ENCODE results near the gene NR3C1. TPM values are rescaled to one million over a fixed set of nuclear protein-coding genes. Genes with fewer than 3 reads are reported as not detected.
A peak's percentile ranks its signal among the peaks of the same experiment; 100 is the strongest.

The NR3C1 gene
- total and polyA plus RNA-seq, 2 of the 4 experiments (the other 2 are of a cell fraction): 13.7 to 77.4 TPM

- no peak overlapping the region for H3K4ac ChIP-seq (ENCODE audit: low read depth, low read length)
- H2BK5ac ChIP-seq (ENCODE audit: low read depth, low read length, poor library complexity, severe bottlenecking): no peak overlapping the region
- no peak overlapping the region for H4K91ac ChIP-seq (ENCODE audit: insufficient read depth, low read depth, low read length)
- no TSS peak for BruUV-seq (replicated peaks)
- H3K27ac ChIP-seq (ENCODE audit: insufficient read depth, low read length): no peak overlapping the region
- no peaks in the 10 kb centered on the region for H3K9me1 ChIP-seq (ENCODE audit: insufficient read depth, low read length)
- dilution Hi-C loops (cut with HindIII; ENCODE audit: low sequenced_read_pairs, unreplicated experiment) (no loop called here), in situ Hi-C loops (cut with MboI; ENCODE audit: low sequenced_read_pairs) (no loop called here), intact Hi-C loops (cut with micrococcal nuclease) (no loop called here)
- H2AK5ac ChIP-seq (ENCODE audit: low read depth, low read length): no peak overlapping the region
- ATAC-seq (ENCODE audit: low read depth) (no peak), DNase-seq (no peak)
- no peak overlapping the region for H3K4me2 ChIP-seq (ENCODE audit: low read depth, low read length)
- no peak overlapping the region for H2BK20ac ChIP-seq (ENCODE audit: low read depth, low read length)
- no peaks in the 10 kb centered on the region for H3K36me3 ChIP-seq (ENCODE audit: control insufficient read depth, insufficient read depth, low read length)
- no peak for TF ChIP-seq RFX5 (IDR thresholded peaks at IDR 0.05; ENCODE audit: low read depth, low read length)
- TF ChIP-seq CTCF (conservative IDR thresholded peaks at IDR 0.05; ENCODE audit: low read depth, low read length): no peak
- no peak for TF ChIP-seq MAZ (IDR thresholded peaks at IDR 0.05; ENCODE audit: borderline replicate concordance, low read depth, low read length)
- no CpG with 5 or more reads among the region's 3 CpGs for WGBS, 2 experiments (ENCODE audit: extremely low coverage in 2 of 2, insufficient read length in 1 of 2)
- no peak overlapping the region for H4K5ac ChIP-seq (ENCODE audit: low read depth, low read length)
- H2AK9ac ChIP-seq (replicated peaks; ENCODE audit: low read depth, low read length, poor library complexity): no peak overlapping the region
- no peak overlapping the region for H3K23ac ChIP-seq (ENCODE audit: low read depth, low read length)
- POLR2A ChIA-PET (ENCODE audit: unreplicated experiment): interaction anchor here (0.6 kb wide), 1 partner anchor 234 kb away, joined by 3 read pairs; no protein-coding TSS in a partner anchor
- CTCF ChIA-PET: no interaction called here
- no peaks in the 10 kb centered on the region for H3K27me3 ChIP-seq (ENCODE audit: control insufficient read depth, insufficient read depth, low read length)
- no peak overlapping the region for H3K9ac ChIP-seq (ENCODE audit: low read depth, low read length)
- H3K14ac ChIP-seq (replicated peaks; ENCODE audit: low read depth, low read length): no peak overlapping the region
- H4K8ac ChIP-seq (ENCODE audit: low read depth in 2 of 2, low read length in 2 of 2): no peak overlapping the region
- no peak overlapping the region for H3K18ac ChIP-seq (ENCODE audit: low read depth, low read length)
- no peak overlapping the region for H2BK15ac ChIP-seq (ENCODE audit: low read depth, low read length)
- H4K20me1 ChIP-seq (ENCODE audit: insufficient read depth, low read length): no peaks in the 10 kb centered on the region
- H3K9me3 ChIP-seq (ENCODE audit: control insufficient read depth, insufficient read depth, low read length): no peaks in the 10 kb centered on the region
- H3K79me1 ChIP-seq (ENCODE audit: low read depth in 1 of 2, low read length in 2 of 2): no peaks in the 10 kb centered on the region
- no peaks in the 10 kb centered on the region for H3K4me1 ChIP-seq (ENCODE audit: control insufficient read depth, insufficient read depth, low read length)
- 0 out of 2 replicates have a peak overlapping the region, but pooled peaks have one; percentile 11 for H3K56ac ChIP-seq (ENCODE audit: extremely low read depth, insufficient read depth, low read length)
- no peak overlapping the region for H2AFZ ChIP-seq (replicated peaks; ENCODE audit: low read length, poor library complexity)
- no peak overlapping the region for H3K4me3 ChIP-seq (ENCODE audit: insufficient read depth, low read depth, low read length)
- H2BK120ac ChIP-seq (ENCODE audit: low read depth, low read length): no peak overlapping the region
Measured at GRCh38 chr5:143427122-143427735, 23.7 kb upstream of the NR3C1 start.
